KG1 (cell line): ENCODE measurements around the gene STK25.

Experiments
- DNase-seq: peaks from one replicate; lab custom pipeline; 2025; lab: John Stamatoyannopoulos, UW

The STK25 gene

GRCh38 chr2:241493092-241493491, 15.3 kb downstream of the STK25 start:
- no peak for DNase-seq

- DNase-seq: no peak
These were observed 16.2 kb downstream of the STK25 start for GRCh38 chr2:241492174-241492565.

GRCh38 chr2:241491549-241492173, 16.7 kb downstream of the STK25 start:
- no peak for DNase-seq

GRCh38 chr2:241490825-241491506, 17.4 kb downstream of the STK25 start:
- DNase-seq: no peak

- DNase-seq: no peak
These were observed 18.4 kb downstream of the STK25 start for GRCh38 chr2:241489733-241490680.

GRCh38 chr2:241489088-241489487, 19.3 kb downstream of the STK25 start:
- DNase-seq: no peak

- DNase-seq: no peak
These were observed 23.0 kb downstream of the STK25 start for GRCh38 chr2:241485172-241485911.

- DNase-seq: no peak
These were observed 25.1 kb downstream of the STK25 start for GRCh38 chr2:241483305-241483704.

GRCh38 chr2:241482126-241482955, 26.0 kb downstream of the STK25 start:
- DNase-seq: no peak

GRCh38 chr2:241481687-241482086, 26.7 kb downstream of the STK25 start:
- no peak for DNase-seq

- no peak for DNase-seq
These were observed 29.1 kb downstream of the STK25 start for GRCh38 chr2:241479026-241479898.

- DNase-seq: no peak
These were observed 30.2 kb downstream of the STK25 start for GRCh38 chr2:241478166-241478565.

- DNase-seq: no peak
These were observed 33.1 kb downstream of the STK25 start for GRCh38 chr2:241475267-241475666.

GRCh38 chr2:241473399-241473798, 35.0 kb downstream of the STK25 start:
- DNase-seq: no peak

GRCh38 chr2:241469746-241470145, 38.6 kb downstream of the STK25 start:
- DNase-seq: no peak

GRCh38 chr2:241468476-241468781, 40.0 kb downstream of the STK25 start:
- no peak for DNase-seq

- DNase-seq: no peak
These were observed 40.5 kb downstream of the STK25 start for GRCh38 chr2:241467777-241468475.

- no peak for DNase-seq
These were observed 42.2 kb downstream of the STK25 start for GRCh38 chr2:241466230-241466629.

- DNase-seq: no peak
These were observed 42.8 kb downstream of the STK25 start for GRCh38 chr2:241465543-241465942.
